K562 (cell line): Measurements from ENCODE around the gene RNF34. TPM values are rescaled to one million over a fixed set of nuclear protein-coding genes. Genes with fewer than 3 reads are reported as not detected.
"Not testable (repeated sequence)": the region's sequence is repeated elsewhere in the genome, so short reads cannot be mapped to it uniquely, and the experiment has no call there.

Experiments
- ATAC-seq: fragments of 200-7000 bp; cut with Tn5 transposase; 3 replicates; pipeline ENCODE4 v1.9.1; 2020; ENCODE audit warnings: moderate library complexity
- BruUV-seq: library from RNA; stranded (reverse); fragments of 400-500 nt; replicated peaks from 2 replicates; lab custom pipeline; 2021; lab: Mats Ljungman, UMichigan
- CTCF ChIA-PET: fragments of 300-600 bp; formaldehyde crosslinking; extraction: SDS; loops from one replicate; lab custom pipeline; 2021; ENCODE audit warnings: low intra/inter-chr PET ratio; lab: Yijun Ruan, JAX
- POLR2A ChIA-PET: fragments of 300-600, 350-650 bp; sonication (Branson Sonifier 250); formaldehyde crosslinking; extraction: SDS; loops from one replicate; lab custom pipeline; 2021; ENCODE audit warnings: antibody characterized with exemption, inconsistent platforms; lab: Yijun Ruan, JAX
- DNase-seq, 4 experiments: peaks; one replicate each; pipeline versions ENCODE4 v3.0.0 to v3.0.0-alpha.2; 2011 to 2018; ENCODE audit warnings: low spot score in 3 of 4, mixed read lengths in 3 of 4; ENCODE audit errors: extremely low read depth in 1 of 4
- FAIRE-seq: peaks from 2 replicates; lab custom pipeline; 2011; peaks lifted over from hg19 to GRCh38; lab: Jason Lieb, UNC
- H2AFZ ChIP-seq: 2 replicates; pipeline ENCODE4 v1.6.0; 2011; ENCODE audit warnings: low read depth, low read length, control low read depth, inconsistent platforms
- H3K27ac ChIP-seq: fragments of 200-600 bp; 3 replicates; pipeline ENCODE4 v1.8.0; 2011; ENCODE audit warnings: low read depth, mild to moderate bottlenecking, control low read depth, inconsistent platforms, low read length, moderate library complexity, mixed read lengths; ENCODE audit errors: extremely low read depth
- H3K27me3 ChIP-seq, 2 experiments: fragments of 300-600 bp in 1 of 2; 2 replicates in 1 of 2; 3 replicates in 1 of 2; pipeline versions ENCODE4 v1.6.0 to v1.8.0; 2011; ENCODE audit warnings: inconsistent platforms in 2 of 2, low read length in 2 of 2, mild to moderate bottlenecking in 1 of 2, mixed read lengths in 1 of 2, moderate library complexity in 1 of 2; ENCODE audit not compliant: control insufficient read depth in 2 of 2, insufficient read depth in 2 of 2
- H3K36me3 ChIP-seq: fragments of 300-600 bp; 3 replicates; pipeline ENCODE4 v1.8.0; 2011; ENCODE audit warnings: mild to moderate bottlenecking, low read length, inconsistent platforms; ENCODE audit not compliant: control insufficient read depth, insufficient read depth
- H3K4me1 ChIP-seq, 2 experiments: fragments of 200-600 bp in 1 of 2; replicated peaks in 1 of 2; 2 replicates in 1 of 2; 3 replicates in 1 of 2; pipeline versions ENCODE4 v1.5.1 to v1.8.0; 2011; ENCODE audit warnings: inconsistent platforms in 2 of 2, low read length in 2 of 2, mild to moderate bottlenecking in 1 of 2, mixed read lengths in 1 of 2, moderate library complexity in 1 of 2; ENCODE audit not compliant: control insufficient read depth in 2 of 2, insufficient read depth in 2 of 2
- H3K4me2 ChIP-seq: 2 replicates; pipeline ENCODE4 v1.6.1; 2011; ENCODE audit warnings: low read length, control low read depth, inconsistent platforms, mixed read lengths; ENCODE audit not compliant: insufficient read depth
- H3K4me3 ChIP-seq: fragments of 200-600 bp; sonication (generic), shearing (Covaris generic); 2 replicates; pipeline ENCODE4 v1.5.1; 2016; ENCODE audit warnings: control low read depth, inconsistent platforms
- H3K79me2 ChIP-seq: fragments of 200-600 bp; 3 replicates; pipeline ENCODE4 v1.8.0; 2011; ENCODE audit warnings: low read length, inconsistent platforms; ENCODE audit not compliant: control insufficient read depth, insufficient read depth
- H3K9ac ChIP-seq, 2 experiments: 2 replicates each; pipeline versions ENCODE4 v1.6.0 to v1.6.1; 2011; ENCODE audit warnings: low read depth in 2 of 2, low read length in 2 of 2, control low read depth in 1 of 2, inconsistent platforms in 1 of 2, mild to moderate bottlenecking in 1 of 2, mixed read lengths in 1 of 2; ENCODE audit not compliant: insufficient read depth in 1 of 2
- H3K9me1 ChIP-seq: one replicate; pipeline ENCODE4 v1.6.0; 2011; ENCODE audit warnings: inconsistent platforms, mild to moderate bottlenecking, low read length, moderate library complexity; ENCODE audit not compliant: control insufficient read depth, insufficient read depth
- H3K9me3 ChIP-seq: replicated peaks from 2 replicates; pipeline ENCODE4 v1.5.1; 2011; ENCODE audit warnings: low read depth, low read length, inconsistent platforms; ENCODE audit not compliant: control insufficient read depth, insufficient read depth
- H4K20me1 ChIP-seq: replicated peaks from 2 replicates; pipeline ENCODE4 v1.6.1; 2011; ENCODE audit warnings: low read length, inconsistent platforms, mixed read lengths; ENCODE audit not compliant: control insufficient read depth, insufficient read depth
- PHF20 ChIP-seq: fragments of 450-650 bp; IDR thresholded peaks from 2 replicates; pipeline ENCODE4 v1.6.1; 2018; ENCODE audit not compliant: partially characterized antibody
- ZNF121 ChIP-seq: sonication (generic); formaldehyde crosslinking; conservative IDR thresholded peaks from 2 replicates; pipeline ENCODE4 v1.8.0; 2022; ENCODE audit warnings: missing genetic modification reagents
- ZNF140 ChIP-seq: fragments of 250-450 bp; sonication (Bioruptor Pico); IDR thresholded peaks from 2 replicates; pipeline ENCODE4 v1.8.0; 2021; ENCODE audit warnings: moderate library complexity, mild to moderate bottlenecking, inconsistent platforms
- WGBS: fragments of 100-300 bp; shearing (Covaris generic); methylation state at CpG from one replicate; pipeline ENCODE4 v1.1.6; 2016; ENCODE audit warnings: low coverage, mixed read lengths; ENCODE audit not compliant: insufficient coverage; ENCODE audit errors: missing lambda C conversion rate; 5-methylcytosine and 5-hydroxymethylcytosine counted together
- in situ Hi-C: fragments of 300-500 bp; cut with MboI; formaldehyde crosslinking; loops from 4 replicates; pipeline ENCODE4 v1.15.0; 2018; ENCODE audit warnings: inconsistent platforms, mixed read lengths
- intact Hi-C: fragments of 100-400 bp; cut with micrococcal nuclease; formaldehyde crosslinking; loops from 2 replicates; pipeline ENCODE4 v1.14.2; 2022
- polyA plus RNA-seq, 8 experiments: library from polyadenylated mRNA; depleted of rRNA in 4 of 8; stranded (reverse) in 5 of 8; unstranded in 3 of 8; fragments of >200 nt; fragmentation: Nextera tagmentation in 2 of 8; fragmentation: Illumina TruSeq in 1 of 8; extraction: Ambion mirVana in 2 of 8; extraction: Trizol in 1 of 8; gene quantifications; 2 replicates each; pipeline versions ENCODE4 v1.2.1 to v1.2.3, GENCODE V29; 2011 to 2014; ENCODE audit warnings: inconsistent platforms in 1 of 8, missing spikeins in 1 of 8
- total RNA-seq, 7 experiments: library from RNA; depleted of rRNA in 6 of 7; stranded (reverse); fragments of >200 nt in 6 of 7; fragmentation: Illumina TruSeq in 2 of 7; extraction: Trizol in 2 of 7; gene quantifications; 2 replicates each; pipeline versions ENCODE4 v1.2.1 to v1.2.3, GENCODE V29; 2011 to 2021; ENCODE audit warnings: low replicate concordance in 1 of 7

The RNF34 gene
- total and polyA plus RNA-seq, 9 of the 15 experiments (the other 6 are each of a cell fraction or from before 2014, with no cell fraction given), result 41.7 to 88.9 (median 54.1) TPM

- TF ChIP-seq PHF20 (peak; percentile 21), ZNF140 (CRISPR knock-in tag) (no peak)
Measured at GRCh38 chr12:121383601-121384021, 16.3 kb upstream of the RNF34 start (continued).

- H2AFZ ChIP-seq, H3K9ac ChIP-seq, DNase-seq, H3K27ac ChIP-seq, H3K79me2 ChIP-seq, H4K20me1 ChIP-seq, H3K9me3 ChIP-seq, in situ Hi-C loops, H3K4me3 ChIP-seq, ATAC-seq, H3K9me1 ChIP-seq, intact Hi-C loops, H3K36me3 ChIP-seq, H3K27me3 ChIP-seq, FAIRE-seq, BruUV-seq, H3K4me2 ChIP-seq, H3K4me1 ChIP-seq: not testable (repeated sequence)
- peak; percentile 68 for TF ChIP-seq ZNF121 (CRISPR knock-in tag)
- ChIA-PET POLR2A (interaction anchor here (0.9 to 2.4 kb wide), 3 partner anchors 11 to 33 kb away, joined by 3 to 15 read pairs (median 13); partner anchors contain the start of genes ANAPC5 and RNF34), CTCF (interaction anchor here (0.6 kb wide), 1 partner anchor 407 kb away, joined by 3 read pairs; the partner anchor contains the start of gene HNF1A)
- 20% methylated on average over 6 of the region's 6 CpGs for WGBS
Measured at GRCh38 chr12:121384891-121385290, 15.0 kb upstream of the RNF34 start.
